ENCODE results near the gene MAS1. TPM values are rescaled to one million over a fixed set of nuclear protein-coding genes. Genes with fewer than 3 reads are reported as not detected.
A peak's percentile ranks its signal among the peaks of the same experiment; 100 is the strongest.
"Not testable (repeated sequence)": the region's sequence is repeated elsewhere in the genome, so short reads cannot be mapped to it uniquely, and the experiment has no call there.

The MAS1 gene
- total and polyA plus RNA-seq, 4 donors = 0.01 to 0.14 (median 0.02) TPM; not detected in 1

DNA sequence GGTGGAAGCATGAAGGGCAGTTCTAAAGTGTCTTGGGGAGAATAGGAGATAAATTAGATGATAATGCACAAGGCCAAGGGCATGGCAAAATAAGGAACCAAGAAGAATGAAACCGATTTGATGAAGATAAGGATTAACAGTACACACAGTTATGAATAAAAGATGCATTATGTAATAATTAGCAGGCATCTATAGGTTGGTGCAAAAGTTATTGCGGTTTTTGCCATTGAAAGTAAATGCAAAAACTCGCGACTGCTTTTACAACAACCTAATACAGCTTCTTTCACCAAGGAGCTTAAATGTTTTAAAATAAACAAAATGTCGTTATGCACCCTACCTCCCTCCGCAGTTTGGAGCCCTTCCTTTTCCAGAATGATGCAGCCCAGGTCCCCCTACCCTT lies 29.0 kb downstream of the MAS1 start:
- peaks cover 0 to 3% (median 0%) of the 10 kb centered on the region in 4 donors for H3K9me3 ChIP-seq (ENCODE audit: control insufficient read depth in 4 of 4, insufficient read depth in 3 of 4, low read length in 3 of 4)
- no peaks in the 10 kb centered on the region for H3K27me3 ChIP-seq (ENCODE audit: control insufficient read depth in 3 of 3, insufficient read depth in 3 of 3, low read length in 2 of 3)
- no peak for ATAC-seq (ENCODE audit: insufficient read depth, low FRiP score)
- H3K4me1 ChIP-seq (ENCODE audit: control insufficient read depth in 5 of 5, insufficient read depth in 5 of 5, low read length in 5 of 5) = no peaks in the 10 kb centered on the region
- H3K36me3 ChIP-seq (ENCODE audit: control insufficient read depth in 4 of 4, insufficient read depth in 4 of 4, low read length in 4 of 4) = no peaks in the 10 kb centered on the region
- no peak overlapping the region for H3K4me3 ChIP-seq
- H3K9ac ChIP-seq (ENCODE audit: insufficient read depth in 1 of 2, low read length in 2 of 2) = no peak overlapping the region
- TF ChIP-seq CTCF (IDR thresholded peaks at IDR 0.05; ENCODE audit: control extremely low read depth, extremely low read depth) = no peak
- no peak for DNase-seq
- no peak overlapping the region for H3K27ac ChIP-seq (ENCODE audit: low read depth in 1 of 2, low read length in 1 of 2)
- WGBS, 2 donors = 82 to 91% methylated on average over 6 of the region's 6 CpGs

DNA sequence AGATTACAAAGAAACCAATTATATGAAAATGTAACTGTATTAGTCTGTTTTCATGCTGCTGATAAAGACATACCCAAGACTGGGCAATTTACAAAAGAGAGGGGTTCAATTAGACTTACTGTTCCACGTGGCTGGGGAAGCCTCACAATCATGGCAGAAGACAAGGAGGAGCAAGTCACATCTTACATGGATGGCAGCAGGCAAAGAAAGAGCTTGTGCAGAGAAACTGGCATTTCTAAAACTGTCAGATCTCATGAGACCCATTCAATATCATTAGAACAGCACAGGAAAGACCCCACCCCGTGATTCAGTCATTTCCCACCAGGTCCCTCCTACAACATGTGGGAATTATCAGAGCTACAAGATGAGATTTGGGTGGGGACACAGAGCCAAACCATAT lies 33.4 kb downstream of the MAS1 start:
- not testable (repeated sequence) for H3K9ac ChIP-seq (ENCODE audit: insufficient read depth in 1 of 2, low read length in 2 of 2); H3K9me3 ChIP-seq (ENCODE audit: control insufficient read depth in 4 of 4, insufficient read depth in 3 of 4, low read length in 3 of 4); H3K36me3 ChIP-seq (ENCODE audit: control insufficient read depth in 4 of 4, insufficient read depth in 4 of 4, low read length in 4 of 4); ATAC-seq (ENCODE audit: insufficient read depth, low FRiP score); H3K4me3 ChIP-seq; H3K27ac ChIP-seq (ENCODE audit: low read depth in 1 of 2, low read length in 1 of 2); DNase-seq; H3K27me3 ChIP-seq (ENCODE audit: control insufficient read depth in 3 of 3, insufficient read depth in 3 of 3, low read length in 2 of 3); H3K4me1 ChIP-seq (ENCODE audit: control insufficient read depth in 5 of 5, insufficient read depth in 5 of 5, low read length in 5 of 5)
- WGBS, 2 donors = 62 to 65% methylated on average over 2 of the region's 2 CpGs

- DNase-seq (no peak), ATAC-seq (ENCODE audit: insufficient read depth, low FRiP score) (no peak)
- H3K27ac ChIP-seq (ENCODE audit: low read depth in 1 of 2, low read length in 1 of 2) = no peak overlapping the region
- no peak for TF ChIP-seq CTCF (IDR thresholded peaks at IDR 0.05; ENCODE audit: control extremely low read depth, extremely low read depth)
- peaks cover 0 to 3% (median 0%) of the 10 kb centered on the region in 5 donors for H3K4me1 ChIP-seq (ENCODE audit: control insufficient read depth in 5 of 5, insufficient read depth in 5 of 5, low read length in 5 of 5)
- 90 to 97% methylated on average over 5 of the region's 5 CpGs for WGBS, 2 donors
- H3K4me3 ChIP-seq = no peak overlapping the region
- H3K9me3 ChIP-seq (ENCODE audit: control insufficient read depth in 4 of 4, insufficient read depth in 3 of 4, low read length in 3 of 4) = peaks cover 0 to 2% (median 0%) of the 10 kb centered on the region in 4 donors
- H3K9ac ChIP-seq (ENCODE audit: insufficient read depth in 1 of 2, low read length in 2 of 2) = no peak overlapping the region
- no peaks in the 10 kb centered on the region for H3K36me3 ChIP-seq (ENCODE audit: control insufficient read depth in 4 of 4, insufficient read depth in 4 of 4, low read length in 4 of 4)
- H3K27me3 ChIP-seq (ENCODE audit: control insufficient read depth in 3 of 3, insufficient read depth in 3 of 3, low read length in 2 of 3) = no peaks in the 10 kb centered on the region
Measured at GRCh38 chr6:159926542-159927203, 35.9 kb downstream of the MAS1 start.

DNA sequence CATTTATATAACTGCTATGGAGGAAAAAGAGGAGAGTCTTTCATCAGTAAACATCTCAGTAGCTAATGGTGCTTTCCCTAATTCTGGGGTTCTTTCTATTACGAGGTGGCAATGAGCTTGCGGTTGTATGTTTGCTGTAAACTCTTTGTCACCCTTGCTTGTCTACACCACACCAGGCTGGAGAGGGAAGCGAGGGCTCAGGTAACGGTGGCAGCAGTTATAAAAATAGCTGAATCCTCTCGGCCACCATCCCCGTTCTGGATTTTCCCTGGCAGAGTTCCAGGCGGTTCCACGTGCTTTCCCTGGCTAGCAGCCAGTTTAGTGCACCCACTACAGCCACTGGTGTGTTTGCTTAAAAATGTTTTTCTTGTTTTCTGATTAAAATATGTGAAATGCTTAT lies 39.0 kb downstream of the MAS1 start:
- H3K27me3 ChIP-seq (ENCODE audit: control insufficient read depth in 3 of 3, insufficient read depth in 3 of 3, low read length in 2 of 3) = no peaks in the 10 kb centered on the region
- no peaks in the 10 kb centered on the region for H3K36me3 ChIP-seq (ENCODE audit: control insufficient read depth in 4 of 4, insufficient read depth in 4 of 4, low read length in 4 of 4)
- no peak overlapping the region for H3K9ac ChIP-seq (ENCODE audit: insufficient read depth in 1 of 2, low read length in 2 of 2)
- TF ChIP-seq CTCF (IDR thresholded peaks at IDR 0.05; ENCODE audit: control extremely low read depth, extremely low read depth) = no peak
- ATAC-seq (ENCODE audit: insufficient read depth, low FRiP score) (no peak), DNase-seq (peak; percentile 50 to 71 (median 68))
- H3K27ac ChIP-seq (ENCODE audit: low read depth in 1 of 2, low read length in 1 of 2) = no peak overlapping the region
- H3K4me3 ChIP-seq = no peak overlapping the region
- no peaks in the 10 kb centered on the region for H3K9me3 ChIP-seq (ENCODE audit: control insufficient read depth in 4 of 4, insufficient read depth in 3 of 4, low read length in 3 of 4)
- WGBS, 2 donors = 21 to 22% methylated on average over 8 of the region's 8 CpGs
- peaks cover 0 to 4% (median 3%) of the 10 kb centered on the region in 5 donors for H3K4me1 ChIP-seq (ENCODE audit: control insufficient read depth in 5 of 5, insufficient read depth in 5 of 5, low read length in 5 of 5)
